Stimulated activated CD8-positive, alpha-beta memory T cell treated with anti-CD3 and anti-CD28 coated beads, Interleukin-4, amount 100 ng/mL, for 48 hours (primary cell): Measurements from ENCODE around the gene KRTAP19-3.
"Not testable (repeated sequence)": the region's sequence is repeated elsewhere in the genome, so short reads cannot be mapped to it uniquely, and the experiment has no call there.

Source experiments
- DNase-seq: peaks from one replicate; pipeline ENCODE4 v3.0.0-alpha.2; 2020

Gene KRTAP19-3

DNA sequence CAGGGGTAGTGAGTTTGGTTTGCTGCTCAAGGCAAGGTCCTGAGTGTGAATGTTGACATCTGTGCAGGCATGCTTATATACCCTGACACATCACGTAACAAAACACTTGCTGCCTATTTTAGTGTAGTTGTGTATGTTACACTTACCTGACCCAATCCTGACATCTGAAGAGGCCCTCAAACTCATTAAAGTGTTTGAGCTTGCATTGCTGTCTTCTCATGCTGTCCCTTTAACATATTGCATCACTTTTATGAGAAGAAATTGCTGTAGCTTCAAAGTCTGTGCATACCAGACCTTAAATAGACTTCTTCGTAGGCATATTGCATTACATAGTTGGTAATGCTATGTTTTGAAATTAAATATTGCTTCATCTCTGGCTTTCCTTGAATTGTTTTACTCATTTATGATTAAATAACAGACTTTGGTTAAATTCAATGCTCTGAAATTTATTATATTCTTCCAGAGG lies at the start of gene KRTAP19-3:
TSS of gene KRTAP19-3 (minus strand) at position 51 of the 466 bp plus-strand sequence. CDS start 56 bp downstream, outside the sequence.
- DNase-seq: no peak

DNA sequence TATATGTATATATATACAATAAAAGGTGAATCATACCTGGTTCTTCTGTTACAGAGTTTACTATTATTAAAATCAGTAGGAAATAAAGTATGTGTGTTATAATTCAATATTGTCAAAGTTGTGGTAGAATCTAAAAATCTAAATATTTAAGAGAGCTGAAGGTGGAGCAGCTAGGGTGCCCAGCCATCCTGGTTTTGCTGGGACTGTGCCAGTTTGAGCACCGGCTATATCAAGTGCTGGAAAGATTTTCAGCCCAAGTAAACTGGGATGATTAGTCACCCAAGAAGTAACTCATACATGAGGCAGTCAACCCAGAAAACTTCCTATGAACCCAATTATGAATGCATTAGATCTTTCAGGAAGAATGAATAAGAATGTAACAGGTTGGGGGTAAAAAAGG lies 27.1 kb upstream of the KRTAP19-3 start:
- DNase-seq: no peak

DNA sequence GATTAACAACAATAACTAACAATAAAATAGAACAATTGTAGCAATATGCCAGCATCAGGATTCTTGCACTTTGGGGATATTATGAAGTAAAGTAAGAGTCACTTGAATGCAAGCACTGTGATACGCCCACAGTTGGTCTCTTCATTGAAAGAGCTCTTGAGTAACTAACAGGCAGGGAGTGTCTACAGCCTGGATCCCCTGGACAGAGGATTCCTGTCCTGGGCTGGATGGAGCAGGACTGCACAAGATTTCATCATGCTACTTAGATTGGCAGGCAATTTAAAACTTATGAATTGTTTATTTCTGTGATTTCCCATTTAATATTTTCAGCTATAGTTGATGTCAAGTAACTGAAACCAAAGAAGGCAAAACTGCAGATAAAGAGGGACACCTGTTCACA lies 23.9 kb upstream of the KRTAP19-3 start:
- DNase-seq: no peak

DNA sequence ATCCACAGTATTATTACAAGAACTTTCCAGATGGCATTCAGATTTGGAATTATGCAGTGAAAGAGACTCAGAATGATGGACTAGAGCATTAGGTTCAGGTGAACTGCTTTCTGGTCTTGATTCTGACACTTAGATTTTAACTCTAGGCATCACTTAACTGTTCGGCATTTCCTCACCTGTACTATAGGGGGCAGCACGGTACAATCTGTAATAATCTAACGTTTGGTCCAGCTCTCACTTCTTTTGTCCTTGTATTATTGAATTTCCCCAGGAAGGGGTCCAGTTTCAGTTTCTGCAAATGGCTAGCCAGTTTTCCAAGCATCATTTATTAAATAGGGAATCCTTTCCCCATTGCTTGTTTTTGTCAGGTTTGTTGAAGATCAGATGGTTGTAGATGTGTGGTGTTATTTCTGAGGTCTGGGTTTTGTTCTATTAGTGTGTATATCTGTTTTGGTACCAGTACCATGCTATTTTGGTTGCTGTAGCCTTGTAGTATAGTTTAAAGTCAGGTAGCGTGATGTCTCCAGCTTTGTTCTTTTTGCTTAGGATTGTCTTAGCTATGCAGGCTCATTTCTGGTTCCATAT lies 13.9 kb upstream of the KRTAP19-3 start:
- not testable (repeated sequence) for DNase-seq

DNA sequence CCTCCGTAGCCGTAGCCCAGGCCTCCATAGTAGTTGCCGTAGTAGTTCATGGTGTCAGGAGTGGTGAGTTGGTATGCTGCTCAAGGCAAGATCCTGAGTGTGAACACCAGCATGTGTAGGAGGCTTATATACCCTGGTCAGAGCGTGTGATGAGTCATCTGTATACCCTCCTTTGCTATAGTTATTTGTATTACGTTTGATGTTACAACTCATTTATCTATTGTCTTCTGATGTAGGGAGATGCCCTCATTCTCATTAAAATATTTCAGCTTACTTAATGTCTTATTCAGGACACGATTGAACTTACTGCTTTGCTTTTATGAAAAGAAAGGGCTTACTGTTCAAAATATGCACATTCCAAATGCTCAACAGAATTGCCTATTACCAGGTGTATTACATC lies 10.2 kb upstream of the KRTAP19-3 start, which contains the start of gene KRTAP19-5:
TSS of gene KRTAP19-5 (minus strand) at position 101 of the 400 bp plus-strand sequence. CDS start at position 50, 51 bp downstream.
- DNase-seq: no peak

DNA sequence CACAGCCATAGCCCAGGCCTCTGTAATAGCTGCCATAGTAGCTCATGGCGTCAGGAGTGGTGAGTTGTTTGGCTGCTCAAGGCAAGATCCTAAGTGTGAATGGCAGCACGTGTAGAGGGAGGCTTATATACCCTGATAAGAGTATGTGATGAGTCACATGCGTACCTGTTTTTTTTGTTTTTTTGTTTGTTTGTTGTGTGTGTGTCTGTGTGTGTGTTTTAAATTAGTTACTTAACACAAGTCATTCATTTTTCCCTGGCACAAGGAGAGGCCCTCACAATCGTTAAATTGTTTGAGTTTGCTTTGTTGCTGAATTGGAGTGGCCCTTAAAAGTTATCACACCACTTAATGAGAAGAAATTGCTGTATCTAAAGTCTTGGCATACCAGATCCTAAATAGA lies 5.3 kb upstream of the KRTAP19-3 start, which contains the start of gene KRTAP19-4:
TSS of gene KRTAP19-4 (minus strand) at position 101 of the 400 bp plus-strand sequence. CDS start at position 46, 55 bp downstream.
- no peak for DNase-seq

DNA sequence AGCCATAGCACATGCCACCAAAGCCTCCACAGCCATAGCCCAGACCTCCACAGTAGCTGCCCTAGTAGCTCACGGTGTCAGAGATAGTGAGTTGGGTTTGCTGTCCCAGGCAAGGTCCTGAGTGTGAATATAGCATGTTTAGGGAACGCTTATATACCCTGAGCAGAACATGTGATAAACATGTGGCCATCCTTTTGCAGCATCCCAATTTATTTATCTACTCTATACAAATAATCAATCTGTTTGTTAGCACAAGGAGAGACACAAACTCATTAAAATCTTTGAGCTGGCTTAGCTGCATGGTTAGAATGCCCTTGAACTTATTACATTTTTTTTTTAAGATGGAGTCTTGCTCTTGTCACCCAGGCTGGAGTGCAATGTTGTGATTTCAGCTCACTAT lies 4.5 kb downstream of the KRTAP19-3 start, which contains the start of gene KRTAP19-2:
TSS of gene KRTAP19-2 (minus strand) at position 101 of the 400 bp plus-strand sequence. CDS start at position 13, 88 bp downstream.
- DNase-seq: no peak

DNA sequence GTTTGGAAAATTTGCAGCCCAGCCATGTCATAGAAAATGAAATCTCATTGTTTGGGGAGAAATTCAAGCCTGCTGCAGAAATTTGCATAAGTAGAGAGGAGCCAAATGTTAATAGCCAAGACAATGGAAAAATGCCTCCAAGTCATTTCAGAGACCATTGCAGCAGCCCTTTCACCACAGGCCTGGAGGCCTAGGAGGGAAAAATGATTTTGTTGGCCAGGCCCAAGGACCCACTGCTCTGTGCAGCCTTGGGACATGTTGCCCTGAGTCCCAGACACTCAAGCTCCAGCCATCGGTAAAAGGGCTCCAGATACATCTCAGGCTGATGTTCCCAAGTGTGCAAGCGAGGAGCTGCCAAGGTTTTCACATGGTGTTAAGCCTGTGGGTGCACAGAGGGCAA lies 5.6 kb downstream of the KRTAP19-3 start:
- DNase-seq: no peak

DNA sequence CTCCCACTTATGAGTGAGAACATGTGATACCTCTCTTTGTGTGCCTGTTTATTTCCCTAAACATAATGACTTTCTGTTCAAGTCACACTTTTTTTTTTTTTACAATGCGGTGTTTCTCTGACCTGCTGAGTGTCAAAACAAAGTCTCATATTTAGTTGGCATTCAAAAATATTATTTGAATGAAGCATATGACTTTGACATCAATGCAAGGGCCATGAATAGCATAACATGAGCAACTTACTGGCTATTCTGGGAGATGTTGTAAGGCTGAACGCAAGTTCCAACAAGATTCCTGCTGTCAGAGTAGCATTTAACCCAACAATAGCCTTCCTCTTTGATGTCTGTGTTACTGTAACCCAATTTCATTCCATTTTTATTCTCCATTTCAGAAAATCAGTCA lies 9.7 kb downstream of the KRTAP19-3 start:
- no peak for DNase-seq

DNA sequence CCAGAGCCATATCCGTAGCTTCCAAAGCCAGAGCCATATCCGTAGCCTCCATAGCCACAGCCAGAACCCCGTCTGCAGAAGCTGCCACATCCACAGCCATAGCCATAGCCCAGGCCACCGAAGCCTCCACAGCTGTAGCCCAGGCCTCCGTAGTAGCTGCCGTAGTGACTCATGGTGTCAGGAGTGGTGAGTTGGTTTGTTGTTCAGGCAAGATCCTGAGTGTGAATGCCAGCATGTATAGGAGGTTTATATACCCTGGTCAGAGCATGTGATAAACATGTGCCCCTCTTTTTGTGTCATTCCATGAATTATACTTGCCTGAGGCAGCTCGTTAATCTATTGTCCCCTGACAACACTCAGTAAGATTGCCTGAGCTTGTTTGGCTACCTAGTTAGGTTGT lies 11.7 kb downstream of the KRTAP19-3 start, which contains the start of gene KRTAP19-1:
TSS of gene KRTAP19-1 (minus strand) at position 223 of the 400 bp plus-strand sequence. CDS start at position 173, 50 bp downstream.
- DNase-seq: no peak

DNA sequence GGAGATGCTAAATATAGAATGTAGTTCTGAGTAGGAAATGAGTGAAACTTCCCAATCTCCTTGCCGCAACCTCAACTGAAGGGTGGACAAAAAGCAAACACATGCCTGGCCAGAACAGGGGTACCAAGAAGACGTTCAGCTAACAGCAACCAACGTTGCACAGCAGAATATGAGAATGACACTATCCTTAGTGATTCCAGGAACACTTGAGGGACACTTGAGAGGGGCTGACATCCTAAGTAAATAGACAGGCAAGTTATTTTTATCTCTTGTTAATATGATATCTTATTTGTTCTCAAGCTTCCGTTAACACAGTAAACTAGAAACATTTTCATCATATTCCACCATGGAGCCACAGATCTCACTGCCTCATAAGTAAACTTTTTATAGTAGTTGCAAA lies 12.6 kb downstream of the KRTAP19-3 start:
- DNase-seq: no peak

DNA sequence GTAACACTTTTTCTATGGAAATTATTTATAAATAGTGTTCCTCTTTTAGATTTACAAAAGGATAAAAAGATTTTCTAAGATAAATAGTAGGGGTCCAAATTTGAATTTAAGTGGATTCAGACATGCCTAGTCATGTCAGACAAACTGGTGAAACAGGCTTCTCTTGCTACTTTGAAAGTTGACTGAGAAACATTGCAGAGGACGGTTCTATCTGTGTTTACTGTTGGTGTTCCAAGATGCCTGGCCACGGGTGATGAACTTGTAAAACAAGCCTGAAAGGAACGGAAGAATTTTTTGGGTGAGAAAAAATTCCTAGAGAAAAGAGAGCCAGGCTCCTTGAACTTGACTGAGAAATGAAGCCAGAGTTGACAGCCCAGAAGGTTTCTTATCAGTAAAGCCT lies 13.8 kb downstream of the KRTAP19-3 start:
- DNase-seq: no peak

DNA sequence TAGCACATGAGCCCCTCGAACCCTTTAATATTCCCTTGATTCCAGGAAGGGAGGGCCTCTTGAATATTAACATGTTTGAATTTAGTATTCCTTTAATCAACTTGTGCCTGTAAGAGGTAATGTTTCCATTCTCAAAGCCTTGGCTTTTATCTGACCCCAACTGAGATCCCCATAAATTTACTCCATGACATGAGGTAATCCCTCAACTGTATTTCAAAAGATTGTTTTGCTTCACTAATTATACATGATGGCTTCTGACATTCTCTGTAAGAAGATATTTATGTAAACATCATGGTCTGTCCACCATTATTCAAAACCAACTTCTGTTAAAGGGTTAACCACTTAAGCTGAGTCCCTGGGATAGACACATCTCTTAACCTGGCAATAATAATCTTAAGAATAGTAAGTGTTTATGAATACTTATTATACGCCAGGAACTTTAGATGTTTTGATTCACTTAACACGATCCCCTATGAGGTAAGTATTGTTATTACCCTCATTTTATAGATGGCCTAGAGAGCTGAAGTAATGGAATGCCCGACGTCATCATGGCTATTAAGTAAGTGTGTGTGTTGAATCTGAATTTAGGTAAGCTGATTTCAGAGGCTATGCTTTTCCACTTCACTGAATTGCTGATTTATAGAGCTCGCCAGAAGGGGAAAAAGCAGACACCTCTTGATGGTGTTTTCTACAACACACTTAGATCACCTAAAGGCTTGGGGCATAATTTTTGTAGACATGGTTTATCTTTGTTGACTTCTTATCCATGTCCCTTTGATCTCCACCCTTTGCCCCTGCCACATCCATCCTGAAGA lies 22.7 kb downstream of the KRTAP19-3 start:
- no peak for DNase-seq

DNA sequence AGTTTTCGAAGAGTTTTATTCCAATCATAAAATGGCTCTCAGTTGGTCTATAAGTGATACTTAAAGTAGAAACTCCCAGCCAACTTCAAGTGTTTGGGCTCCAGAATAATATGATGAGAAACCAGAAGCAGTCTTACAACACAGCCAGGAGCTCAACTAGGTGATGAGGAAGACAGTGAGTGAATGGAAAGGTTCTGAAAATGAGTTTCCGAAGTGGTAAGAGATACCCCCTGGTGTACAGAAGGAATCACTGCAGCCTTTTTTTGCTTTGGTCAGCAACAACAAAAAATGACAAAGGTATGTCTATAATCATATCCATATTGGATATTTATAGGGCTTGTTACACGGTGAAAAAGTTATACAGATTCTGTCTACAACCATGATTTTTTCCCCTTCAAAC lies 28.1 kb downstream of the KRTAP19-3 start:
- no peak for DNase-seq

DNA sequence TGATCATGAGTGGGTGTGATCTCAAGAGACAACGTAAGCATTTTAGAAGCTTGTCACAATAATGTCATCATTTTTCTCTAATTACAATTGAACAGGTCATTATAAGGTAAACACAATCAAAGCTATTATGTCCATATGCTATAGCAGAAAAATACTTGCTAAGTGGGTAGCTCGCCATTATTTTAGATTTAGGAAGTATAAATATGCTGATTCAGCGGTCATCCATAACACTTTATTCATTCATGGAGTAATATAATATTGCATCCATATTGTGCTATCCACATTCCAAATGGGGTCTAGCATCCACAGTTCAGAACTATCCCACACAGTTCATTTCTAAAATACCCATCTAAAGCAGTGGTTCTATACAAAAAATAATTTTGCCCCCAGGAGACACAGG lies 43.3 kb downstream of the KRTAP19-3 start:
- DNase-seq: no peak

DNA sequence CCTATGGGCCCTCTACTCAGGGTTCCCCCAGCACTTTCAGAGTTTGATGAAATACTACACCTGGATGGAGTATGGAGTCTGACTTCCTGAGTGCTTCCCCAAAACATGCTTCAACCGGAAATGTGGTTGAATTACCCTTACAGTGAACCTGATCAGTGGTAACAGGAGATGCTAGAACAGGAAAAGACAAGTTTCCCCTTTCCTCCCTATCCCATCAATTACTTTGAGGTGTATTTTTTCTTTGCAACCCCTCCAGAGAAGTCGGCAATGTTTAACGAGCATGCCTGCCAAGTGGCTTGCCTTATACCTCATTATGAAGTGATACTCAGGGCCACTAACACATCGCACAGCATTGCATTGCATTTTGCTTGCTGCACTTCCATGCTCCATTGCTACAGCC lies 44.8 kb downstream of the KRTAP19-3 start:
- no peak for DNase-seq

DNA sequence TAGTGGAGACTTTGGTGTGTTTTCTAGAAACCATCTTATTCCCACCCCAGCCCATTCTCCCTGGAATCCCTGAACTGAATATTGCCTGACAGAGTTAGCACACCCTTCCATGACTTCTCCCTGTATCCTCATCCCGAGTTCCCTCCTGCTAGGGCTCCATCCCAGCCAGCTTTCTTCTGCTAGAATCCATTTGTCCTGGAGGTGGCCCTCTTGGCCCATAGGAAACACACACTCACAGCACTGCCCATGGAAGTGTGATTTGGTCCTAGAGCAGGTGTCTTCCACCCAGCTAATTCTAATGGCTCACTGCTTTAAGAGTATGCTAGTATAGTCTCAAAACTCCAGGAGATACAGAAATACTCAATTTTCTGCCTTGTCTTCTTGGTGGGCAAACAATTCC lies 47.6 kb downstream of the KRTAP19-3 start:
- no peak for DNase-seq

DNA sequence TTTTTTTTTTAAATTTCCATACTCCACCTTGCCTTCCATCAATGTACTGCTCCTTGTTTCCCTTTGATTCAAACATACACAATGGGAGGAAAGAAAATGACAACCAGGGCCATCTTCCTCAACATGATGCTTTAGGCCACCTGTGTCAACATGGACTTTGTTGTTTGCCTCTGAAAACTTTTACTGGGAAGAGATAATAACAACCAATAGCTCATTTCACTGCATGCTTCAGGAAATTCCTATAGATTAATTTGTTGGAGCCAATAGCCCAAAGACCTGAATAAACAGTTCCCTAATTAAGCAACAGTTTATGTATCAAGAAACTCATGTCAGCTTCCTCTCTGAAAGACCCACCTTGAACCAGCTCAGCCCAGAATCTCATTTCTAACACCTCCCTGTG lies 48.6 kb downstream of the KRTAP19-3 start:
- no peak for DNase-seq
